ENCODE results near the gene IL1RN.

The IL1RN gene

DNA sequence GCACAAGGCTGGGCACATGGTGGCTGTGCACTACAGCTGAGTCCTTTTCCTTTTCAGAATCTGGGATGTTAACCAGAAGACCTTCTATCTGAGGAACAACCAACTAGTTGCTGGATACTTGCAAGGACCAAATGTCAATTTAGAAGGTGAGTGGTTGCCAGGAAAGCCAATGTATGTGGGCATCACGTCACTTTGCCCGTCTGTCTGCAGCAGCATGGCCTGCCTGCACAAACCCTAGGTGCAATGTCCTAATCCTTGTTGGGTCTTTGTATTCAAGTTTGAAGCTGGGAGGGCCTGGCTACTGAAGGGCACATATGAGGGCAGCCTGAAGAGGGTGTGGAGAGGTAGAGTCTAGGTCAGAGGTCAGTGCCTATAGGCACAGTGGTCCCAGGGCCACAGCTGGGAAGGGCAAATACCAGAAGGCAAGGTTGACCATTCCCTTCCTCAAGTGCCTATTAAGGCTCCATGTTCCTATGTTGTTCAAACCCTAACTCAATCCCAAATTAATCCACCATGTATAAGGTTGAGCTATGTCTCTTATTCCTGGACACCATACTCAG is 2.2 kb downstream of the IL1RN start:
- no peak for DNase-seq

DNA sequence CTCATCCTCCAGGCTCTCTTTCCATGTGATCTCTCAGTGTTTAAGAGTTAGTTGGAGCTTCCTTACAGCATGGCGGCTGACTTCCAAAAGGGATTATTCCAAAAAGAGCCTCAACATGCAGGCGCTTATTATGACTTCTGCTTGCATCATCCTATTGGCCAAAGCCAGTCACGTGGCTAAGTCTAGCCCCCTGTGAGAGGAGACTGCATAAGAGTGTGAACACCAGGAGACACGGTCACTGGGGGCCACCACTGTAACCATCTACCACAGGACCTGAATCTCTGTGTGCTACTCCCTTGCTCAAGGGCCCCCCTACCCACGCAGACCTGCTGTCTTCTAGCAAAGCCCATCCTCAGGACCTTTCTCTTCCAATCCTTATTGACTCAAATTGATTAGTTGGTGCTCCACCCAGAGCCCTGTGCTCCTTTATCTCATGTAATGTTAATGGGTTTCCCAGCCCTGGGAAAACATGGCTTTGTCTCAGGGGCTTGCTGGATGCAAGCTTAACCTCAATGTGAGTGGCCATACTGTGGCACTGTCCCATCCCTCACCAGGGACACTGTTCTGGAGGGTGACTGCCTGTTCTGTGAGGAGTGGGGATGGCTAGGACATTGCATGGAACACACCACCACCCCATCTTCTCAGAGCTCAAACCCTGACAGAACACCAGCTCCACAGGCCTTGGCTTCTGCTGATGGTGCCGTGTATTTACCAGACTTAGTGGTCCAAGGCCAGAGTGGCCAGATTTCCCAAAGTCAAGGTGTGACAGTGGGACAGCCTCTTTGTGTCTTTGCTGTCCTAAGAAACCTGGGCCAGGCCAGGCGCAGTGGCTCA is 4.2 kb downstream of the IL1RN start:
- no peak for DNase-seq

DNA sequence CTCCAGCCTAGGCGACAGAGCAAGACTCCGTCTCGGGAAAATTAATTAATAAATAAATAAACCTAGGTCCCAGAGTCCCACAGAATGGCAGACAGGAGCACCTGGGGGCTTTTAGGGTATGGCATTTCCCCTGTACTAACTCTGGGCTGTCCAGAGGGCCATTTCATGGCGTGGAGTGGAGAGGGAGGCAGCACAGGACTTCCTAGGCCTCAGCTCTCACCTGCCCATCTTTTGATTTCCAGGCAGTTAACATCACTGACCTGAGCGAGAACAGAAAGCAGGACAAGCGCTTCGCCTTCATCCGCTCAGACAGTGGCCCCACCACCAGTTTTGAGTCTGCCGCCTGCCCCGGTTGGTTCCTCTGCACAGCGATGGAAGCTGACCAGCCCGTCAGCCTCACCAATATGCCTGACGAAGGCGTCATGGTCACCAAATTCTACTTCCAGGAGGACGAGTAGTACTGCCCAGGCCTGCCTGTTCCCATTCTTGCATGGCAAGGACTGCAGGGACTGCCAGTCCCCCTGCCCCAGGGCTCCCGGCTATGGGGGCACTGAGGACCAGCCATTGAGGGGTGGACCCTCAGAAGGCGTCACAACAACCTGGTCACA is 5.1 kb downstream of the IL1RN start:
- DNase-seq: no peak

DNA sequence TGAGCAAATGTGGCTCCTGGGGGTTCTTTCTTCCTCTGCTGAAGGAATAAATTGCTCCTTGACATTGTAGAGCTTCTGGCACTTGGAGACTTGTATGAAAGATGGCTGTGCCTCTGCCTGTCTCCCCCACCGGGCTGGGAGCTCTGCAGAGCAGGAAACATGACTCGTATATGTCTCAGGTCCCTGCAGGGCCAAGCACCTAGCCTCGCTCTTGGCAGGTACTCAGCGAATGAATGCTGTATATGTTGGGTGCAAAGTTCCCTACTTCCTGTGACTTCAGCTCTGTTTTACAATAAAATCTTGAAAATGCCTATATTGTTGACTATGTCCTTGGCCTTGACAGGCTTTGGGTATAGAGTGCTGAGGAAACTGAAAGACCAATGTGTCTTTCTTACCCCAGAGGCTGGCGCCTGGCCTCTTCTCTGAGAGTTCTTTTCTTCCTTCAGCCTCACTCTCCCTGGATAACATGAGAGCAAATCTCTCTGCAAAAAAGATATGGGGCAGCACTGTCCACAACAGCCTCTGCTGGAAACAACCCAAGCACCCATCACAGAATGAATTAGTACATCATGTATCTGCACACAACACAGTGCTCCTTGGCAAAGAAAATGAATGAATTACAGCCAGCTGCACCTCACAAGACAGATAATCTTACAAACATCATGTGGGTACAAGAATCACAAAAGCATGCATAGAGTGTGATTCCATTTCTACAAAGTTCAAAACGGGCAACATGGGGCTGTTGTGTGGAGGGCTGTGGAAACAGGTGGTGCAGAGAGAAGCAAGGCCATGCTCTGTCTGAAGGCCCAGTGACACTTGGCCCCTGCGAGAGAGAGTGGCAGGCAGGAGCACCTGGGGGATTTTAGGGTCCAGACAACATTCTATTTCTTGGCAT is 6.6 kb downstream of the IL1RN start:
- no peak for DNase-seq

DNA sequence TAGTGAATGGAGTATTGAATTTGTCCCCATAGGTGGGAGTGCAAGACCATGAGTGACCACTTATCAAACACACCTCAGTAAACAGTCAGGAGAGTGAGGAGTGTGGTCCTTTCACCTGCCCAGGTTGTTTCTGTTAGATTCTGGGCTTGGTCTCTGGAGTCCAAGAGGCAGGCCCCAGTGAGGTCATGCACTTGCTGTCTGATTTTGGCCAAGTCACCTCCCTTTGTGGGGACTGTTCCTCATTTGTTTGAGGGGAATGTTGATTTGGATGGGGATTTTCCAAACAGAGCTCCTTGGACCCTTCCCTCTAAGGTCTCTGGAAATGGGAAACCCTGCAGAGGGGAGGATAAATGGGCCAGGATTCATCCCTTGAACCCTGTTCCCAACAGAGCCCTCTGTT is 7.3 kb downstream of the IL1RN start:
- no peak for DNase-seq

DNA sequence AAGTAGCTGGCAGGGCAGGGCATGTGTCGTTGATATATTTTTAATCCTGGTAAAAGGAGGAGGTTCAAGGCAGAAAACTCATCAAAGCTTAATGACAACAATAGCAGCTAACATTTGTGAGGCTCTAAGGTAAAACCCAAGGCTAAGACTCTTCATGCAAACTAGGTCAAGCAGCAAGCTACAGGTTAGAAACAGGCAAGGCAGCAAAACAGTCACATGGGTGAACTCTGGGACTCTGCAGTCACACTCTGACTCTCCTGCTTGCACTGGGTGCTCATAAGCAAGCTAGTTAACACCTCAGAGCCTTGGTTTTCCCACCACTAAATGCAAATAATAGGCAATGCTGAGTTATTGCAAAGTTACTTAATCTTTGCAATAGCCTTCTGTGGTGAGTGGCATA is 7.9 kb downstream of the IL1RN start:
- DNase-seq: no peak

DNA sequence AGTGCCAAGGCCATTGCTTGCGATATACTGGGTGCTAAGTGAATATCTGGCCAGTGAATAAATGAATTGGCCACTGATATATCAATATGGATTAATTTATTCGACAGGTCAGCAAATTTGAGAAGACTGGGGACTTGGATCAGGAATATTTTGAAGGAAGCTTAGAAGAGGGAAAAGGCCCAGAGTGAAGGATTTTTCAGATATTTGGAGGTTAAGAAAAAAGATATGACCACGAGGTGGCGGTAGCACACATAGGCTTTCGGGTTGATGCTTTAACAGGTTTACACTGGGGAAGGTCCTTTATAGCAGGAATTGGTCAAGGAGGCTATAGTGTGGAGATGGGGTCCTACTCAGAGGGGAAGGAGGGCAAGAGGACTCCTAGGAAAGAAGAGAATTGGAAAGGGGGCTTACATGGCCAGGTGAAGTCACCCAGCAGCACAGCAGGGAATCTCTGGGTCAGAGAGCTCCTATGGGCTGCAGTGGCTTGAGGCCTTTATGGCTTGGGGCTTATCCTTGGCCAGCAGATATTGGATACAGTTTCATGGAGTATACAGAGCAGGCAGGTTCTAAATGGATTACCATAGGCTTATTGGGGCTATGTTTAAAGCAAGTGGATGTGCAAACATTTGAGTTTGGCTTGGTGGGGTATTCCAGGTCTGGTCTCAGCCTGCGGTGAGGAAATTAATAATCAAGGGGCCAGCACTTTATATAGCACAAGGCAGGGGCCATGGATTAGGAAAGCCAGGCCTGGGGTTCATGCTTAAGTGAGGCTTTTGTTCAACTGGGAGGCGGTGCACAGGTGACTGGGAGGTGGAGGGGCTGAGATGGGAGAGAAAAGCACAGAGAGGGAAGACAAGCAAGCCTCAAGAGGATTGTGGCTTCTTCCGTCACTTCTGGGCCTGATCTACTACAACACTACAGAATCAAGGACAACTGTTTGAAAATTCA is 9.7 kb downstream of the IL1RN start:
- peak in 1 of 2 donors; percentile 54 for DNase-seq

DNA sequence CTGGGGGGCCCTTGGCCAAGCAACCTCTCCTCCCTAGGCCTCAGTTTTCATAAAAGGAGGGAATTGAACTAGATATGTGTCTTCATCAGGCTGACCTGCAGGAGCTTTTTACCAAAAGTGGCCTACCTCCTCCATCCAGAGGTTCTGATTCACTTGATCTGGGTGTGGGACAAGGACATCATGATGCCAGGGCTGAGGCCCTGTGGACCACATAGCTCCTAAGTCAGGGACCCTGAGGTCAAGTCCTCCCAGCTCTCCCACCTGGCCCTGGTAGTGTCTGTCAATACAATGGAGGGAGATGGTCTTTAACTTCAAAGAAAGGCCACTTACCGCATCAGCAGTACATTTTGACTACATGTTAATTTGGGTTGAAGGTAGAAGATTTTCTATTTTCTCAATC is 10.4 kb downstream of the IL1RN start:
- no peak for DNase-seq

DNA sequence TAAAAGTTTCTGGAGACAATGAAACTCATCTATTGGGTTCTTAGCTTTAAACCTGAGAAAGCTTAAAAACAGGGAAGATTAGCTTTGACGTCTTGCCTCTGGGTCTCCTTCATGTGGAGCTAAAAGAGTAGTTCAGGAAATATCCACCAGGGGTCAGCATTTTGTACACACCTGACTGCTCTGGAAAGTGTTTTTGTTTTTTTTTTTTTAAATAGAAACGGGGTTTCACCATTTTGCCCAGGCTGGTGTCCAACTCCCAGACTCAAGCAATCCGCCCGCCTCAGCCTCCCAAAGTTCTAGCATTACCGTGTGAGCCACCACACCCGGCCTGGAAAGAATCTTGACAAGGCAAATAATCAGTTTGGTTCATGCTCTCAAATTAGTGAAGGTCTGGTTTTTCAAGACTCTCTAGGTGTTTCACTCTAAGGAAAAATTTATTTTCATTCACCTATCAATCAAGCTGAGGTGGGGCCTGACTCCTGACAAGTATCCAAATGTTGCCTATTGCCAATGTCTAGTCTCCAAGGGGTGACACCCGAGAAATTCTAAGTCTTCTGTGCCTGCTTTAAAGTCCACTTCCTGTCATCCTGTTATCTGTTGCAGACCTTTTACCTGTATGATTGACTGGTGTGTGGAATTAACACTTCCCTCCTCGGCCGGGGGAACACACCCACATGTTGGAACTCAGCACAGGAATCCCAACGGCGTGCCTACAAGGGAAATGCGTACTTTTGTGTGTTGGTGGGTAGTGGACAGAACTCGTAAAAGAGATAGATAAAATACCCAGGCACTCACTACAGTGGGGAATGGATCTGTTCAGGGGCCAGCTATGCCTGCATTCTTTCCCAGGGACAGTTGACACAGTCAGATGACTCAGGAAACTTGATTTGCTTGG is 11.3 kb downstream of the IL1RN start:
- DNase-seq: peak; percentile 62 to 88

DNA sequence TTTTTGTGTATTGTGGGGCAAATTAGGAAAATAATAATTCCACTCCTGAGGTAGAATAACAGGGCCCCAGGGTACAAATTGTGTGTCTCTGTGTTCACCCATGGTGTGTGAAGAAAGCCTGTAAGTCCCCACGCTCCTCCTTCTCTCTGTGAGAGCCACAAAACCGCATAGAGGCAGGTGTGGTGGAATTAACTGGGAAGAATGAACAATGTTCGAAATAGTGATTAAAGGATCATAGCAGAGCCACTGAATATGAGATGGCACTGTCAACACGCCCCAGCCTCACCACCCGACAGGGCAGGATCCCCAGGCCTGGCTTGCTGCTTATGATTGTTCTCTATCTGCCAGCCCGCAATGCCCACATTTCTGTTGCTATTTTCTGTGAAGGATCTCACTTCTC is 14.1 kb downstream of the IL1RN start:
- DNase-seq: no peak

DNA sequence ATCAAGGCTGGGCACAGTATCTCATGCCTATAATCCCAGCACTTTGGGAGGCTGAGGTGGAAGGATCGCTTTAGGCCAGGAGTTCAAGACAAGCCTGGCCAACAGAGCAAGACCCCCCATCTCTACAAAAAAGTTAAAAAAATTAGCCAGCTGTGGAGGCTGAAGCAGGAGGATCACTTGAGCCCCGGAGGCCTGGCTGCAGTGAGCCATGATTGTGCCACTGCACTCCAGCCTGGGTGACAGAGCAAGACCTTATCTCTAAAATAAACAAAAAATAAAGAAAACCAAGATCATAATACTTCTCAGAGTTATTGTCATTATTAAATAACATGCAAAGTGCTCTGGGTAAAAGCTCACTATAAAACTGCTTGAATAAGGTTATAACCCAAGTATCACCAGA is 14.9 kb downstream of the IL1RN start:
- DNase-seq: no peak

DNA sequence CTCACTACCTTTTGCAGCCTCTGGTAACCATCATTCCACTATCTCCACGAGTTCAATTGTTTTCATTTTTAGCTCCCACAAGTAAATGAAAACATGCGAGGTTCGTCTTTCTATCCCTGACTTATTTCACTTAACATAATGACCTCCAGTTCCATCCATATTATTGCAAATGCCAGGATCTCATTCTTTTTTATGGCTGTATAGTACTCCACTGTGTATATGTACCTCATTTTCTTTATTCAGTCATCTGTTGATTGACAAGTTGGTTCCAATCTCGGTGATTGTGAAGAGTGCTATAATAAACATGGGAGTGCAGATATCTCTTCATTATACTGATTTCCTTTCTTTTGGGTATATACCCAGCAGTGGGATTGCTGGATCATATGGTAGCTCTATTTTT is 16.9 kb downstream of the IL1RN start:
- DNase-seq: no peak

DNA sequence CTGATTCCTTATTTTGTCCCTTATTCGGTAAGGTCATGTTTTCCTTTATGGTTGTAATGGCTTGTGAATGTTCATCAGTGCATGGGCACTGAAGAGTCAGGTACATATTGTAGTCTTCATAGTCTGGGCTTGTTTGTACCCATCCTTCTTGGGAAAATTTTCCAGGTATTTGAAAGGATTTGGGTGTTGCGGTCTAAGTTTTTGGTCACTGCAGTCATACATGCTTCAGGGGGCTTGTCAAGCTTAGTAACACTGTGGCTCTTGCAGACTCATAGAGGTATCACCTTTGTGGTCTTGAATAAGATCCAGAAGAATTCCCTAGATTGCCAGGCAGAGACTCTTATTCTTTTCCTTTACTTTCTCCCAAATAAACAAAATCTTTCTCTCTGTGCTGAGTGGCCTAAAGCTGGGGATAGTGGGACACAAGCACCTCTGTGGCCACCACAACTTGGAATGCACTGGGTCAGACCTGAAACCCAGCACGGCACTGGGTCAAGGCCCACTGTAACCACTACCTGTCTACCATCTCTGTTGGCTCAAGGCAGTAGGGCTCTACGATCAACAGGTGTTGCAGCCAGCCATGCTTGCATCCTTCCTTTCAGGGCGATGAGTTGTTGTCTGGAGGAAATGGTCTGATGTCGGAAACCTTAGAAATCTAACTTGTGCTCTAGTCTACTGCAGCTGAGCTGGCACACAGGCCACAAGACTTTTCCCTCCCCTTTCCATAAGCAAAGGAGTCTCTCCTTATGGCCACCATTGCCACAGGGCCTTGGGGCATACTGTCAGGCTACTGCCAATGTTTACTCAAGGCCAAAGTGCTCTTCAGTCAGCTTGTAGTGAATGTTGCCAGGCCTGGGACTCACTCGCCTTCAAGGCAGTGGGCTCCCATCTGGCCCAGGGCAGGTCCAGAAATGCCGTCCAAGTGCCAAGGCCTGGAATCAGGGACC is 21.5 kb downstream of the IL1RN start:
- DNase-seq: no peak

DNA sequence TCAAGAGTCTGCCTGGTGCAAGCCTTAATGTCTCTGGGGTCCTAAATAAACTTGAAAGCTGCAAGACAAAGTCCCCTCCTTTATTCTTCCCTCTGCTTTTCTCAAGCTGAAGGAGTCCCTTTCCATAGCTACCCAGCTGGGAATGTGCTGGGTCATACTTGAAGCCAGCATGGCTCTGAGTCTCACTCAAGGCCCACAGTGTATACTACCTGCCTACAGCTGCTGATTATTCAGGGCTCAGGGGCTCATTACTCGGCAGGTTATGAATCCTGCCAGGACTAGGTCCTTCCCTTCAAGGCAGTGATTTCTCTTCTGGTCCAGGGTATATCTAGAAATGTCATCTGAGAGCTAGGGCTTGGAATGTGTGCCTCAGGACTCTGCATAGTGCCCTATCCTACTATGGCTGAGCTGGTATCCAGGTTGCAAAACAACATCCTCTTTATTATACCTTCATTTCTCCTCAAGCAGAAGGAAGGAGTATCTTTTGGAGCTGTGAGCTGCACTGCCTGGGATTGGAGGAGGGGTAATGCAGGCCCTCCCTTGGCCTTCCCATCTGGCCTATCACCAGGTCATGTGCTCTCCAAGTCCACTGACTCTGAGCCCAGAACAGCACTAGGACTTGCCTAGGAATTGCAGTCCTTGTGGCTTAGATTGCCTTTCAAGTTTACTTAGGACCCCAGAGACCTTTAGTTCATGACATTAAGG is 22.3 kb downstream of the IL1RN start:
- no peak for DNase-seq

DNA sequence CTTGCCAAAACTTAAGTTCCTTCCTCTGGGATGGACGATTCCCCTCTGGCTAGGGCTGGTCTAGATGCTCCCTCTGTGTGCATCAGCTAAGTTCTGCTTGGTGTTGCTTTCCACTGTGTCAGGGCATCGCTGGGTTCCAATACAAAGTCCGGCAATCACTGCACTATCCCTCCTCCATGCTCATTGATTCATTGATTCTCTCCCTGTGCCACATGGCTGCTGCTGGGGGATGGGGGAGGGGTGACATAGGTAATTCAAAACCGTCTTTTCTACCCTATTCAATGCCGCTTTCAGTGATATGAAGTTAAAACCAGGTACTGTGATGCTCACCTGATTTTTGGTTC is 22.8 kb downstream of the IL1RN start:
- no peak for DNase-seq

DNA sequence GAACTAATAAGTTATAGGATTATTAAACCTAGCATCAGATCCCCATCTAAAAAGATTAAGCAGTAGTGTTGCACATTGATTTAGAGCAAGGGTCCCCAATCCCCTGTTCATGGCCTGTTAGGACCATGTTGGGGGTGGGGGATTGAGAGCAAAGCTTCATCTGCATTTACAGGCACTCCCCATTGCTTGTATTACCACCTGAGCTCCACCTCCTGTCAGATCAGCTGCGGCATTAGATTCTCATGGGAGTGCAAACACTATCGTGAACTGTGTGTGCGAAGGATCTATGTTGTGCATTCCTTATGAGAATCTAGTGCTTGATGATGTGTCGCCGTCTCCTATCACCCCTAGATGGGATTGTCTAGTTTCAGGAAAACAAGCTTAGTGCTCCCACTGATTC is 27.9 kb downstream of the IL1RN start:
- no peak for DNase-seq

DNA sequence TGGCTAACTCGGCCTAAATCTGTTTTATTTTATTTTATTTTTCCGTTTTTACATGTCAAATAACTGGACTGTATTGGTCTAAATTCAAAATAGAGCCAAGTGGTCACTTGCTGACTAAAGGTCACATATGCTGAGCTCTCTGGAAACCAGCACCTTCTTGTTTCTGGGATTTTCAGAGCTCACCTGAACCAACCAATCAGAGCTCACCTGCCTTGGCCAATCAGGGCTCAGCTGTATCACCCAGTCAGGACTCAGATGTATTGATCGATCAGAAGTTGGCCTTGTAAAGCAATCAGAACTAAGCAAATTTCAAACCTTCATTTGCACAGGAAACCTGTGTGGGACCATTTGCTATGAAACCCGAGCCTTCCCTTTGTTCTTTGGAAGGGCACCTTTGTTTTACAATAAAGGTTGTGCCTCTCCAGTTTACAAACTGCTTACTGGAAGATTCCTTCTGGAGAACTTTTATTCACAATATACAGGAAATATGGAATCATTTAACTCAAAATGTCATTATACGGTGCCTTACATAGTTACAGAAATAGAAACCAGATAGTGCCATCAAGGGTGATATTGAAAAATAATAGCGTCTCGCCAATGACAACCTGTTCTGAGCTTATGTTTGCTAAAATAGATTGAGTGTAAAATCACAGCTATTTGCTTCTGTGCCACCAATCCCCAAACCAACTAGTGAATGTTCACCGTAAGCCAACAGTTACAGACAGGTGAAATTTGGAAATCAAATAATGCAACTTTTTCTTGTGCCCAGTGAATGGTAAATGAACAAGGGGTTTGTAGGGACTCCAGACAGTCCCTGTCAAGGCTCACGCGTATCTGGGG is 29.1 kb downstream of the IL1RN start:
- DNase-seq: peak in 1 of 2 donors; percentile 15

All from CD4-positive, alpha-beta T cell treated with Interleukin-4 for 1 hour (primary cell).